Upper lobe of left lung (tissue), 4 donors: ENCODE results near the gene DNASE2.

Source experiments
- CTCF ChIP-seq, 6 experiments: fragments of 450-650 bp in 4 of 6; fragments of 200-600 bp in 2 of 6; sonication (generic) in 2 of 6; IDR thresholded peaks; one replicate each; pipeline ENCODE4 v1.5.1; 2016 to 2019; ENCODE audit warnings: antibody characterized with exemption in 6 of 6
- POLR2A ChIP-seq, 4 donors: fragments of 450-650 bp; IDR thresholded peaks; one replicate each; pipeline ENCODE4 v1.5.1; 2016 to 2017; ENCODE audit warnings: antibody characterized with exemption in 4 of 4, mild to moderate bottlenecking in 2 of 4

DNA sequence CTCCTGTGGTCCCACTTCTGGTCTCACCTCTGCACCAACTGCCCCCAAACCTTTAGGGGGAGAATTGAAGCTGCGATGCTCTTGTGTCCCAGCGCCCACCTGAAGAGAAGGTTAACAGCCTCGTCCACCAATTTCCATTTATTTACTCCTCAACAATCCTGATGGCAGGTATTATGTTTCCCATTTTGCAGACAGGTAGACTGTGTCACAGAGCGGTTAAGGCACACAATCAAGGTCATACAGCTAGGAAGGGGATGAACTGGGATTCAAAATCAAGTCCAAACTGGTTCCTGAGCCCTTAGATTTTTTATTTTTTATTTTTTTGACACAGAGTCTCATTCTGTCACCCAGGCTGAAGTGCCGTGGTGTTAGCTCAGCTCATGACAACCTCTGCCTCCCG is 6.2 kb downstream of the DNASE2 start:
- TF ChIP-seq CTCF (IDR thresholded peaks at IDR 0.05), result no peak
- no peak for TF ChIP-seq POLR2A (IDR thresholded peaks at IDR 0.05)
